Measurements from ENCODE around the gene JARID2. TPM values are rescaled to one million over a fixed set of nuclear protein-coding genes. Genes with fewer than 3 reads are reported as not detected.

Gene JARID2
- total RNA-seq, 4 donors from 2014 or later, result 6.6 to 8.1 (median 7.5) TPM

DNA sequence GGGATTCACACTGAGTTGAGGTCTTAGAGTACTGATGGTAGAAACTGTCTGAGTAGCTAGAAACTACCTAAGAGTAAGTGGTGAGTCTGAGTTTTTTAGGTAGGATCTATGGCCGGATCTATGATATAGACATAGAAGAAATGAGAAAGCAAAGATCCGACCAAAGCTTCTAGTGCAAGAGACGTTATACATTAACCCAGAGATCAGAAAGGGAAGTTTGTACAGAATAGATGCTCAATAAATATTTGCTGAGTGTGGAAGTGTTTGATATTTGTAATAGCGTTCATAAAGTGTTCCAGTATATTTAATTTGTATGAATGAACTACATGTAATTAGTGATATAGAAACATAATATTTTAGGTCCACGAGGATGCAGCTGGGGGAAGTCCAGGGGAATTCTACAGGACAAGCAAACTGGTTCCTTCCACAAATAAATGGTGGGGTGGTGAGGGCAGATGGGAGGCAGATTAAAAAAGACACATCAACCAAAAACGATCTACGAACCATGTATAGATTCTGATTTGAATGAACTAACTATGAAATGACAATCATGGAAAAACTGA lies 31.9 kb upstream of the JARID2 start:
- Histone ChIP-seq H3K4me1 (no peaks in the 10 kb centered on the region), H3K4me3 (replicated peaks in 1 of 3) (no peak overlapping the region), H3K9me3 (no peaks in the 10 kb centered on the region), H3K36me3 (no peaks in the 10 kb centered on the region), H3K27ac (no peak overlapping the region), H3K27me3 (no peaks in the 10 kb centered on the region)
- 90 to 93% methylated on average over 7 of the region's 7 CpGs for WGBS, 2 donors
- TF ChIP-seq, protein P1, sequence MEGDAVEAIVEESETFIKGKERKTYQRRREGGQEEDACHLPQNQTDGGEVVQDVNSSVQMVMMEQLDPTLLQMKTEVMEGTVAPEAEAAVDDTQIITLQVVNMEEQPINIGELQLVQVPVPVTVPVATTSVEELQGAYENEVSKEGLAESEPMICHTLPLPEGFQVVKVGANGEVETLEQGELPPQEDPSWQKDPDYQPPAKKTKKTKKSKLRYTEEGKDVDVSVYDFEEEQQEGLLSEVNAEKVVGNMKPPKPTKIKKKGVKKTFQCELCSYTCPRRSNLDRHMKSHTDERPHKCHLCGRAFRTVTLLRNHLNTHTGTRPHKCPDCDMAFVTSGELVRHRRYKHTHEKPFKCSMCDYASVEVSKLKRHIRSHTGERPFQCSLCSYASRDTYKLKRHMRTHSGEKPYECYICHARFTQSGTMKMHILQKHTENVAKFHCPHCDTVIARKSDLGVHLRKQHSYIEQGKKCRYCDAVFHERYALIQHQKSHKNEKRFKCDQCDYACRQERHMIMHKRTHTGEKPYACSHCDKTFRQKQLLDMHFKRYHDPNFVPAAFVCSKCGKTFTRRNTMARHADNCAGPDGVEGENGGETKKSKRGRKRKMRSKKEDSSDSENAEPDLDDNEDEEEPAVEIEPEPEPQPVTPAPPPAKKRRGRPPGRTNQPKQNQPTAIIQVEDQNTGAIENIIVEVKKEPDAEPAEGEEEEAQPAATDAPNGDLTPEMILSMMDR (IDR thresholded peaks at IDR 0.05), result no peak
- TF ChIP-seq POLR2A (IDR thresholded peaks at IDR 0.05), result no peak
- DNase-seq, result no peak
- intact Hi-C loops (cut with DNase I), result no loop called here

DNA sequence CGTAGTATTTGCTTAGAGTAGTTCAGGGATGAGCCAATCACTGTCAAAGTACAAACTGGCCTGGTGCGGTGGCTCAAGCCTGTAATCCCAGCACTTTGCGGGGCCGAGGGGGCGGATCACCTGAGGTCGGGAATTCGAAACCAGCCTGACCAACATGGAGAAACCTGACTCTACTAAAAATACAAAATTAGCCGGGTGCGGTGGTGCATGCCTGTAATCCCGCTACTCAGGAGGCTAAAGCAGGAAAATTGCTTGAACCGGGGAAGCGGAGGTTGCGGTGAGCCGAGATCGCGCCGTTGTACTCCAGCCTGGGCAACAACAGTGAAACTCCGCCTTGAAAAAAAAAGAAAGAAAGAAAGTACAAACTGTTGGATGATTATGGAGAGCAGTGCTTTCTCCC lies 27.5 kb upstream of the JARID2 start:
- DNase-seq, result no peak
- no peaks in the 10 kb centered on the region for H3K27me3 ChIP-seq
- no peak overlapping the region for H3K27ac ChIP-seq
- H3K4me1 ChIP-seq, result peaks cover 7 to 10% of the 10 kb centered on the region in 2 donors
- intact Hi-C loops (cut with DNase I), result no loop called here
- H3K36me3 ChIP-seq, result no peaks in the 10 kb centered on the region
- H3K4me3 ChIP-seq (replicated peaks in 1 of 3), result no peak overlapping the region
- TF ChIP-seq, protein P1 (IDR thresholded peaks at IDR 0.05), result no peak
- no peak for TF ChIP-seq POLR2A (IDR thresholded peaks at IDR 0.05)
- no peaks in the 10 kb centered on the region for H3K9me3 ChIP-seq
- 95 to 97% methylated on average over 18 of the region's 18 CpGs for WGBS, 2 donors

DNA sequence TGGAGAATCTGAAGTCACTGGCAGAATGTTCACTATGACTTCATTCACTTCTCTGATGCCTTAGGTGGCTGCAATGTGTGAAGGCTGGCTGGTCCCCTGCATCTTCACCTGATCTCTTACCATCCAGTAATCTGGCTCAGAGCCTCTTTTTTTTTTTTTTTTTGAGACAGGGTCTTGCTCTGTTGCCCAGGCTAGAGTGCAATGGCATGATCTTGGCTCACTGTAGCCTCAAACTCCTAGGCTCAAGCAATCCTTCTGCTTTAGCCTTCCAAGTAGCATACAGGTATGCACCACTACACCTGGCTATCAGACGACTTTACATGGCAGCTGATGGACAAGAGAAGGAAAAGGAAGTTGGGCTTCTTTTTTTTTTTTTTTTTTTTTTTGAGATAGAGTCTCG lies 25.8 kb upstream of the JARID2 start:
- Histone ChIP-seq H3K36me3 (no peaks in the 10 kb centered on the region), H3K4me1 (peaks cover 7 to 10% of the 10 kb centered on the region in 2 donors), H3K9me3 (no peaks in the 10 kb centered on the region), H3K27me3 (no peaks in the 10 kb centered on the region), H3K27ac (no peak overlapping the region), H3K4me3 (replicated peaks in 1 of 3) (no peak overlapping the region)
- 91 to 95% methylated on average over 2 of the region's 2 CpGs for WGBS, 2 donors
- no peak for DNase-seq
- intact Hi-C loops (cut with DNase I), result no loop called here
- no peak for TF ChIP-seq POLR2A (IDR thresholded peaks at IDR 0.05)
- TF ChIP-seq, protein P1 (IDR thresholded peaks at IDR 0.05), result no peak

DNA sequence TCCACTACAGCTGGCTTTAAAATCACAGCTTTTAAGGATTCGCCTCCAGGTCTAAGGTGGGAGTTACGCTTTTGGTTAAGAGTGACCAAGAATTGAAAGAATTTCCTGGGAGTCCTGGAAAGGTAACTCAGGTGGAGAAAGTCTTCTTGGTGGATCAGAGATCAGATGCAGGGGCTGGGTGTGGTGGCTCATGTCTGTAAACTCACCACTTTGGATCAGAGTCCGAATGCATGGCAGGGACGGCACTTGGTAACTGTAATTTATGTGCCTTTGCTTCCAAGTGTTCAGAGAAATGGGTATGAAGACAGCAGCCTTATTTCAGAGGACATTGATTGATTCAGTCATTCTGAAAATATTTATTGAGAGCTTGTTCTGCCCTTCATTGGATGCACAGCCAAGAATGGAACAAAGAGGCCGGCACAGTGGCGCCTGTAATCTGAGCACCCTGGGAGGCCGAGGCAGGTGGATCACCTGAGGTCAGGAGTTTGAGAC lies 18.0 kb upstream of the JARID2 start:
- H3K36me3 ChIP-seq, result no peaks in the 10 kb centered on the region
- WGBS, 2 donors, result 85 to 92% methylated on average over 7 of the region's 7 CpGs
- no peaks in the 10 kb centered on the region for H3K27me3 ChIP-seq
- no peaks in the 10 kb centered on the region for H3K4me1 ChIP-seq
- no peaks in the 10 kb centered on the region for H3K9me3 ChIP-seq
- intact Hi-C loops (cut with DNase I), result no loop called here
- H3K27ac ChIP-seq, result no peak overlapping the region
- DNase-seq, result no peak
- TF ChIP-seq, protein P1 (IDR thresholded peaks at IDR 0.05), result no peak
- H3K4me3 ChIP-seq (replicated peaks in 1 of 3), result no peak overlapping the region

DNA sequence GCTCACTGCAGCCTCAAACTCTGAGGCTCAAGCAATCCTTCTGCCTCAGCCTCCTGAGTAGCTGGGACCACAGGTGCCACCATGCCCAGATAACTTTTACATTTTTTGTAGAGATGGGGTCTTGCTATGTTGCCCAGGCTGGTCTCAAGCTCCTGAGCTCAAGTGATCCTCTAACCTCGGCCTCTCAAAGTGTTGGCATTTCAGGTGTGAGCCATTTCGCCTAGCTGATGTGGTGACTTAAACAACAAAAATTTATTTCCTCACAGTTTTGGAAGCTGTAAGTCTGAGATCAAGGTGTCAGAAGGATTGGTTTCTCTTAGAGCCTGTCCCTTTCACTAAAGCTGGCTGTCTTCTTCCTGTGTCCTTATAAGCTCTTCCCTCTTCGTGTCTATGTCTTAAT lies 15.0 kb upstream of the JARID2 start:
- no peaks in the 10 kb centered on the region for H3K27me3 ChIP-seq
- WGBS, 2 donors, result 81 to 82% methylated on average over 3 of the region's 3 CpGs
- H3K4me3 ChIP-seq (replicated peaks in 1 of 3), result no peak overlapping the region
- H3K36me3 ChIP-seq, result no peaks in the 10 kb centered on the region
- no peaks in the 10 kb centered on the region for H3K9me3 ChIP-seq
- no peak overlapping the region for H3K27ac ChIP-seq
- TF ChIP-seq, protein P1 (IDR thresholded peaks at IDR 0.05), result no peak
- H3K4me1 ChIP-seq, result no peaks in the 10 kb centered on the region
- intact Hi-C loops (cut with DNase I), result no loop called here
- no peak for DNase-seq

All from thyroid gland (tissue), 4 donors.